ENCODE results near the gene SPDEF. TPM values are rescaled to one million over a fixed set of nuclear protein-coding genes. Genes with fewer than 3 reads are reported as not detected.

Gene SPDEF
- total and polyA plus RNA-seq, 2 donors (not counting 1 experiment from before 2014, with no cell fraction given), result under 0.01 to 0.03 TPM

GRCh38 chr6:34601706-34602105 lies 45.6 kb upstream of the SPDEF start:
- H3K79me2 ChIP-seq (ENCODE audit: control insufficient read depth, insufficient read depth, low read length), result peaks cover 12% of the 10 kb centered on the region
- no peaks in the 10 kb centered on the region for H3K9me3 ChIP-seq (ENCODE audit: control insufficient read depth, insufficient read depth, low read depth, low read length)
- peaks cover 4% of the 10 kb centered on the region for H3K36me3 ChIP-seq (ENCODE audit: control insufficient read depth, insufficient read depth, low read length)
- no peak overlapping the region for H2AFZ ChIP-seq (ENCODE audit: low read length)
- no peak overlapping the region for H3K27ac ChIP-seq (ENCODE audit: insufficient read depth, low read length)
- H3K27me3 ChIP-seq (ENCODE audit: control insufficient read depth, insufficient read depth, low read length), result no peaks in the 10 kb centered on the region
- H3K9ac ChIP-seq (ENCODE audit: insufficient read depth, low read length), result no peak overlapping the region
- TF ChIP-seq CTCF (conservative IDR thresholded peaks at IDR 0.05 in 1 of 2, IDR thresholded peaks at IDR 0.05 in 1 of 2; ENCODE audit: low read depth in 1 of 2, low read length in 2 of 2) (no peak), EZH2 (IDR thresholded peaks at IDR 0.05; ENCODE audit: low read length, missing control alignments) (no peak)
- H3K4me2 ChIP-seq (ENCODE audit: extremely low read depth, insufficient read depth, low read length), result no peak overlapping the region
- no peak for DNase-seq (ENCODE audit: low read depth in 2 of 2)
- no peaks in the 10 kb centered on the region for H3K4me1 ChIP-seq (ENCODE audit: control insufficient read depth, extremely low read depth, insufficient read depth, low read length)
- no peaks in the 10 kb centered on the region for H4K20me1 ChIP-seq (ENCODE audit: control insufficient read depth, extremely low read depth, insufficient read depth, low read length)
- H3K4me3 ChIP-seq (replicated peaks in 1 of 4; ENCODE audit: control extremely low read depth in 1 of 4, insufficient read depth in 1 of 4, low read depth in 3 of 4, low read length in 4 of 4), result no peak overlapping the region

GRCh38 chr6:34600796-34601195 lies 44.7 kb upstream of the SPDEF start:
- no peak overlapping the region for H3K27ac ChIP-seq (ENCODE audit: insufficient read depth, low read length)
- no peaks in the 10 kb centered on the region for H3K4me1 ChIP-seq (ENCODE audit: control insufficient read depth, extremely low read depth, insufficient read depth, low read length)
- no peak overlapping the region for H3K4me2 ChIP-seq (ENCODE audit: extremely low read depth, insufficient read depth, low read length)
- H4K20me1 ChIP-seq (ENCODE audit: control insufficient read depth, extremely low read depth, insufficient read depth, low read length), result no peaks in the 10 kb centered on the region
- no peak overlapping the region for H2AFZ ChIP-seq (ENCODE audit: low read length)
- H3K9ac ChIP-seq (ENCODE audit: insufficient read depth, low read length), result no peak overlapping the region
- H3K4me3 ChIP-seq (replicated peaks in 1 of 4; ENCODE audit: control extremely low read depth in 1 of 4, insufficient read depth in 1 of 4, low read depth in 3 of 4, low read length in 4 of 4), result no peak overlapping the region
- H3K36me3 ChIP-seq (ENCODE audit: control insufficient read depth, insufficient read depth, low read length), result peaks cover 4% of the 10 kb centered on the region
- peaks cover 12% of the 10 kb centered on the region for H3K79me2 ChIP-seq (ENCODE audit: control insufficient read depth, insufficient read depth, low read length)
- no peak for DNase-seq (ENCODE audit: low read depth in 2 of 2)
- no peaks in the 10 kb centered on the region for H3K27me3 ChIP-seq (ENCODE audit: control insufficient read depth, insufficient read depth, low read length)
- H3K9me3 ChIP-seq (ENCODE audit: control insufficient read depth, insufficient read depth, low read depth, low read length), result no peaks in the 10 kb centered on the region
- TF ChIP-seq CTCF (conservative IDR thresholded peaks at IDR 0.05 in 1 of 2, IDR thresholded peaks at IDR 0.05 in 1 of 2; ENCODE audit: low read depth in 1 of 2, low read length in 2 of 2) (no peak), EZH2 (IDR thresholded peaks at IDR 0.05; ENCODE audit: low read length, missing control alignments) (no peak)

- peaks cover 12% of the 10 kb centered on the region for H3K79me2 ChIP-seq (ENCODE audit: control insufficient read depth, insufficient read depth, low read length)
- H2AFZ ChIP-seq (ENCODE audit: low read length), result no peak overlapping the region
- no peak overlapping the region for H3K27ac ChIP-seq (ENCODE audit: insufficient read depth, low read length)
- no peak for DNase-seq (ENCODE audit: low read depth in 2 of 2)
- H3K9ac ChIP-seq (ENCODE audit: insufficient read depth, low read length), result no peak overlapping the region
- no peak overlapping the region for H3K4me2 ChIP-seq (ENCODE audit: extremely low read depth, insufficient read depth, low read length)
- H3K9me3 ChIP-seq (ENCODE audit: control insufficient read depth, insufficient read depth, low read depth, low read length), result no peaks in the 10 kb centered on the region
- H3K4me1 ChIP-seq (ENCODE audit: control insufficient read depth, extremely low read depth, insufficient read depth, low read length), result peaks cover 4% of the 10 kb centered on the region
- peaks cover 4% of the 10 kb centered on the region for H3K36me3 ChIP-seq (ENCODE audit: control insufficient read depth, insufficient read depth, low read length)
- H3K27me3 ChIP-seq (ENCODE audit: control insufficient read depth, insufficient read depth, low read length), result no peaks in the 10 kb centered on the region
- TF ChIP-seq CTCF (conservative IDR thresholded peaks at IDR 0.05 in 1 of 2, IDR thresholded peaks at IDR 0.05 in 1 of 2; ENCODE audit: low read depth in 1 of 2, low read length in 2 of 2), result no peak
- TF ChIP-seq EZH2 (IDR thresholded peaks at IDR 0.05; ENCODE audit: low read length, missing control alignments), result no peak
- H4K20me1 ChIP-seq (ENCODE audit: control insufficient read depth, extremely low read depth, insufficient read depth, low read length), result no peaks in the 10 kb centered on the region
- H3K4me3 ChIP-seq (replicated peaks in 1 of 4; ENCODE audit: control extremely low read depth in 1 of 4, insufficient read depth in 1 of 4, low read depth in 3 of 4, low read length in 4 of 4), result no peak overlapping the region
These were observed 44.0 kb upstream of the SPDEF start for GRCh38 chr6:34600101-34600500.

Measured in fibroblast of lung (primary cell).